Measurements from ENCODE around the gene FCN3. TPM values are rescaled to one million over a fixed set of nuclear protein-coding genes. Genes with fewer than 3 reads are reported as not detected.

FCN3 gene
- total and polyA plus RNA-seq, 10 of the 15 experiments (the other 5 are each of a cell fraction or from before 2014, with no cell fraction given): 0.28 TPM; not detected in 9

- no peak for ATAC-seq
- POLR2A ChIA-PET: interaction anchor here (1.1 kb wide), 1 partner anchor 16 kb away, joined by 3 read pairs; no protein-coding TSS in a partner anchor
- no peak overlapping the region for H3K27ac ChIP-seq (ENCODE audit: control insufficient read depth, insufficient read depth)
Observed at GRCh38 chr1:27338751-27339150, 35.9 kb downstream of the FCN3 start.

More at GRCh38 chr1:27338751-27339150, 35.9 kb downstream of the FCN3 start:
- Histone ChIP-seq H3K9me3 (replicated peaks; ENCODE audit: control insufficient read depth, insufficient read depth, low read length) (no peaks in the 10 kb centered on the region), H3K4me2 (ENCODE audit: control insufficient read depth, insufficient read depth) (no peak overlapping the region), H2AFZ (ENCODE audit: control insufficient read depth, low read depth, low read length) (no peak overlapping the region), H3K4me1 (ENCODE audit: control insufficient read depth, insufficient read depth, low read length) (peaks cover 32% of the 10 kb centered on the region), H4K20me1 (ENCODE audit: control insufficient read depth, insufficient read depth) (no peaks in the 10 kb centered on the region), H3K79me2 (ENCODE audit: control insufficient read depth, insufficient read depth, low read length) (peaks cover 5% of the 10 kb centered on the region), H3K4me3 (no peak overlapping the region), H3K9ac (ENCODE audit: control insufficient read depth, insufficient read depth, low read length) (no peak overlapping the region), H3K27me3 (replicated peaks in 1 of 2; ENCODE audit: control insufficient read depth in 2 of 2, insufficient read depth in 2 of 2, low read length in 1 of 2) (no peaks in the 10 kb centered on the region), H3K36me3 (ENCODE audit: control insufficient read depth in 2 of 2, insufficient read depth in 2 of 2, low read length in 1 of 2) (peaks cover 4 to 15% of the 10 kb centered on the region in 2 experiments; a peak in 3 of 4 replicates)
- no TSS peak for BruUV-seq (replicated peaks)
- FAIRE-seq (no peak), DNase-seq (ENCODE audit: low read depth, low spot score) (no peak)
- 98% methylated on average over 6 of the region's 6 CpGs for WGBS (ENCODE audit: insufficient coverage, insufficient replicate concordance, low lambda C conversion rate, missing lambda C conversion rate)
- SMC1A ChIA-PET (ENCODE audit: uncharacterized antibody, unreplicated experiment): no interaction called here
- RAD21 ChIA-PET (ENCODE audit: unreplicated experiment): interaction anchor here (0.7 kb wide), 3 partner anchors 23 to 505 kb away, joined by 3 to 4 read pairs (median 3); no protein-coding TSS in a partner anchor
- intact Hi-C loops (cut with micrococcal nuclease; ENCODE audit: unreplicated experiment) (no loop called here), in situ Hi-C loops (cut with MboI) (no loop called here)
- CTCF ChIA-PET: interaction anchor here (0.8 kb wide), 1 partner anchor 49 kb away, joined by 3 read pairs; no protein-coding TSS in a partner anchor
- TF ChIP-seq BMI1 (IDR thresholded peaks at IDR 0.05; ENCODE audit: borderline replicate concordance): no peak
- TF ChIP-seq, protein P1, sequence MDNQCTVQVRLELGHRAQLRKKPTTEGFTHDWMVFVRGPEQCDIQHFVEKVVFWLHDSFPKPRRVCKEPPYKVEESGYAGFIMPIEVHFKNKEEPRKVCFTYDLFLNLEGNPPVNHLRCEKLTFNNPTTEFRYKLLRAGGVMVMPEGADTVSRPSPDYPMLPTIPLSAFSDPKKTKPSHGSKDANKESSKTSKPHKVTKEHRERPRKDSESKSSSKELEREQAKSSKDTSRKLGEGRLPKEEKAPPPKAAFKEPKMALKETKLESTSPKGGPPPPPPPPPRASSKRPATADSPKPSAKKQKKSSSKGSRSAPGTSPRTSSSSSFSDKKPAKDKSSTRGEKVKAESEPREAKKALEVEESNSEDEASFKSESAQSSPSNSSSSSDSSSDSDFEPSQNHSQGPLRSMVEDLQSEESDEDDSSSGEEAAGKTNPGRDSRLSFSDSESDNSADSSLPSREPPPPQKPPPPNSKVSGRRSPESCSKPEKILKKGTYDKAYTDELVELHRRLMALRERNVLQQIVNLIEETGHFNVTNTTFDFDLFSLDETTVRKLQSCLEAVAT (IDR thresholded peaks at IDR 0.05): no peak
- TF ChIP-seq, protein P2, sequence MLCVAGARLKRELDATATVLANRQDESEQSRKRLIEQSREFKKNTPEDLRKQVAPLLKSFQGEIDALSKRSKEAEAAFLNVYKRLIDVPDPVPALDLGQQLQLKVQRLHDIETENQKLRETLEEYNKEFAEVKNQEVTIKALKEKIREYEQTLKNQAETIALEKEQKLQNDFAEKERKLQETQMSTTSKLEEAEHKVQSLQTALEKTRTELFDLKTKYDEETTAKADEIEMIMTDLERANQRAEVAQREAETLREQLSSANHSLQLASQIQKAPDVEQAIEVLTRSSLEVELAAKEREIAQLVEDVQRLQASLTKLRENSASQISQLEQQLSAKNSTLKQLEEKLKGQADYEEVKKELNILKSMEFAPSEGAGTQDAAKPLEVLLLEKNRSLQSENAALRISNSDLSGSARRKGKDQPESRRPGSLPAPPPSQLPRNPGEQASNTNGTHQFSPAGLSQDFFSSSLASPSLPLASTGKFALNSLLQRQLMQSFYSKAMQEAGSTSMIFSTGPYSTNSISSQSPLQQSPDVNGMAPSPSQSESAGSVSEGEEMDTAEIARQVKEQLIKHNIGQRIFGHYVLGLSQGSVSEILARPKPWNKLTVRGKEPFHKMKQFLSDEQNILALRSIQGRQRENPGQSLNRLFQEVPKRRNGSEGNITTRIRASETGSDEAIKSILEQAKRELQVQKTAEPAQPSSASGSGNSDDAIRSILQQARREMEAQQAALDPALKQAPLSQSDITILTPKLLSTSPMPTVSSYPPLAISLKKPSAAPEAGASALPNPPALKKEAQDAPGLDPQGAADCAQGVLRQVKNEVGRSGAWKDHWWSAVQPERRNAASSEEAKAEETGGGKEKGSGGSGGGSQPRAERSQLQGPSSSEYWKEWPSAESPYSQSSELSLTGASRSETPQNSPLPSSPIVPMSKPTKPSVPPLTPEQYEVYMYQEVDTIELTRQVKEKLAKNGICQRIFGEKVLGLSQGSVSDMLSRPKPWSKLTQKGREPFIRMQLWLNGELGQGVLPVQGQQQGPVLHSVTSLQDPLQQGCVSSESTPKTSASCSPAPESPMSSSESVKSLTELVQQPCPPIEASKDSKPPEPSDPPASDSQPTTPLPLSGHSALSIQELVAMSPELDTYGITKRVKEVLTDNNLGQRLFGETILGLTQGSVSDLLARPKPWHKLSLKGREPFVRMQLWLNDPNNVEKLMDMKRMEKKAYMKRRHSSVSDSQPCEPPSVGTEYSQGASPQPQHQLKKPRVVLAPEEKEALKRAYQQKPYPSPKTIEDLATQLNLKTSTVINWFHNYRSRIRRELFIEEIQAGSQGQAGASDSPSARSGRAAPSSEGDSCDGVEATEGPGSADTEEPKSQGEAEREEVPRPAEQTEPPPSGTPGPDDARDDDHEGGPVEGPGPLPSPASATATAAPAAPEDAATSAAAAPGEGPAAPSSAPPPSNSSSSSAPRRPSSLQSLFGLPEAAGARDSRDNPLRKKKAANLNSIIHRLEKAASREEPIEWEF (IDR thresholded peaks at IDR 0.05; ENCODE audit: insufficient replicate concordance, low read depth, low read length): no peak
- no peak for TF ChIP-seq ZNF622 (IDR thresholded peaks at IDR 0.05)

All from GM12878 (cell line).